ENCODE results near the gene WDR4.
"Not testable (repeated sequence)": the region's sequence is repeated elsewhere in the genome, so short reads cannot be mapped to it uniquely, and the experiment has no call there.

DNA sequence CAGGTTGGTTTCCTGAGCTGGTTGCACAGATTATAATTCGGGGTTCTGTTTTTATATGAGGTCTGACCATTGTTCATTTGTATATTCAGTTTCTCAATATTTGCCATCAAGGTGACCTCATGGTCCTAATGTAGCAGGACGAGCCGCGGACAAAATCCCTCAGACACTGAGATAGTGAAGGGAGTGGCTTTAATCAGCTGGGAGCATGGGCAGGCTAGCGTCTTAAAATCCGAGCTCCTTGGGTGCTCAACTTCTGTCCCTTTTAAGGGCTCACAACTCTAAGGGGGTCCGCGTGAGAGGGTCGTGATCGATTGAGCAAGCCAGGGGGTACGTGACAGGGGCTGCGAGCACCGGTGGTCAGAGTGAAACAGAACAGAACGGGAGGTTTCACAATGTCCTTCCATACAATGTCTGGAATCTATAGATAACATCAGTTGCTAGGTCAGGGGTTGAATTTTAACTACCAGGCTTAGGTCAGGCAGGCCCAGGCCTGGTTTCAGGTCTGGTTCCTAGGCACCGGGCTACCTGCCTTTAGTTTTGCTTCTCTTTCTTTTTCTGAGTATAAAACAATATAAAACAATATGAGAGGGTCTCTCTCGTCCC lies 71.9 kb downstream of the WDR4 start:
- TF ChIP-seq, protein P1, sequence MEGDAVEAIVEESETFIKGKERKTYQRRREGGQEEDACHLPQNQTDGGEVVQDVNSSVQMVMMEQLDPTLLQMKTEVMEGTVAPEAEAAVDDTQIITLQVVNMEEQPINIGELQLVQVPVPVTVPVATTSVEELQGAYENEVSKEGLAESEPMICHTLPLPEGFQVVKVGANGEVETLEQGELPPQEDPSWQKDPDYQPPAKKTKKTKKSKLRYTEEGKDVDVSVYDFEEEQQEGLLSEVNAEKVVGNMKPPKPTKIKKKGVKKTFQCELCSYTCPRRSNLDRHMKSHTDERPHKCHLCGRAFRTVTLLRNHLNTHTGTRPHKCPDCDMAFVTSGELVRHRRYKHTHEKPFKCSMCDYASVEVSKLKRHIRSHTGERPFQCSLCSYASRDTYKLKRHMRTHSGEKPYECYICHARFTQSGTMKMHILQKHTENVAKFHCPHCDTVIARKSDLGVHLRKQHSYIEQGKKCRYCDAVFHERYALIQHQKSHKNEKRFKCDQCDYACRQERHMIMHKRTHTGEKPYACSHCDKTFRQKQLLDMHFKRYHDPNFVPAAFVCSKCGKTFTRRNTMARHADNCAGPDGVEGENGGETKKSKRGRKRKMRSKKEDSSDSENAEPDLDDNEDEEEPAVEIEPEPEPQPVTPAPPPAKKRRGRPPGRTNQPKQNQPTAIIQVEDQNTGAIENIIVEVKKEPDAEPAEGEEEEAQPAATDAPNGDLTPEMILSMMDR (IDR thresholded peaks at IDR 0.05): not testable (repeated sequence)
- not testable (repeated sequence) for TF ChIP-seq POLR2A (IDR thresholded peaks at IDR 0.05)

All from heart left ventricle (tissue), 13 donors.